HEK293T (cell line): Measurements from ENCODE around the gene POLN.

Experiments
- FOXA1 ChIP-seq: fragments of 450-650 bp; IDR thresholded peaks from 2 replicates; pipeline ENCODE4 v1.6.1; 2016; ENCODE audit warnings: mild to moderate bottlenecking
- FOXM1 ChIP-seq: fragments of 450-650 bp; IDR thresholded peaks from 2 replicates; pipeline ENCODE4 v1.6.1; 2017; ENCODE audit warnings: mild to moderate bottlenecking, borderline replicate concordance
- HDGF ChIP-seq: fragments of 450-650 bp; IDR thresholded peaks from 2 replicates; pipeline ENCODE4 v1.6.1; 2017; ENCODE audit warnings: antibody characterized with exemption, borderline replicate concordance
- LEF1 ChIP-seq: fragments of 450-650 bp; IDR thresholded peaks from 2 replicates; pipeline ENCODE4 v1.6.1; 2017; ENCODE audit warnings: mild to moderate bottlenecking, borderline replicate concordance
- NFRKB ChIP-seq: fragments of 450-650 bp; IDR thresholded peaks from 2 replicates; pipeline ENCODE4 v1.6.1; 2016; ENCODE audit warnings: mild to moderate bottlenecking, moderate library complexity
- SP1 ChIP-seq: fragments of 450-650 bp; IDR thresholded peaks from 2 replicates; pipeline ENCODE4 v1.6.1; 2017
- SUZ12 ChIP-seq: fragments of 450-650 bp; IDR thresholded peaks from 2 replicates; pipeline ENCODE4 v1.6.1; 2016; ENCODE audit warnings: mild to moderate bottlenecking

- TF ChIP-seq HDGF, result no peak
- TF ChIP-seq FOXA1, result no peak
- no peak for TF ChIP-seq SP1
- no peak for TF ChIP-seq LEF1
- TF ChIP-seq FOXM1, result no peak
- TF ChIP-seq SUZ12, result no peak
- no peak for TF ChIP-seq NFRKB
Observed at GRCh38 chr4:2054217-2054616, 187.7 kb downstream of the POLN start.
